ENCODE measurements around the gene ABLIM3.
A peak's percentile ranks its signal among the peaks of the same experiment; 100 is the strongest.

The ABLIM3 gene

GRCh38 chr5:149141224-149141956 lies at the start of gene ABLIM3:
Gene ABLIM3 (plus strand): TSS chr5:149141493. CDS start chr5:149142096, 603 bp downstream.
- DNase-seq (ENCODE audit: low read depth in 2 of 2): peak; percentile 9 to 46

- DNase-seq (ENCODE audit: low read depth in 2 of 2): no peak
Observed at GRCh38 chr5:149093625-149094024, 47.7 kb upstream of the ABLIM3 start.

GRCh38 chr5:149094996-149095395 lies 46.3 kb upstream of the ABLIM3 start:
- DNase-seq (ENCODE audit: low read depth in 2 of 2): no peak

GRCh38 chr5:149099920-149100319 lies 41.4 kb upstream of the ABLIM3 start:
- DNase-seq (ENCODE audit: low read depth in 2 of 2): no peak

- no peak for DNase-seq (ENCODE audit: low read depth in 2 of 2)
Observed at GRCh38 chr5:149100331-149100730, 41.0 kb upstream of the ABLIM3 start.

GRCh38 chr5:149108651-149109280 lies 32.5 kb upstream of the ABLIM3 start:
- no peak for DNase-seq (ENCODE audit: low read depth in 2 of 2)

GRCh38 chr5:149110406-149110805 lies 30.9 kb upstream of the ABLIM3 start:
- DNase-seq (ENCODE audit: low read depth in 2 of 2): no peak

- DNase-seq (ENCODE audit: low read depth in 2 of 2): no peak
Observed at GRCh38 chr5:149113669-149114068, 27.6 kb upstream of the ABLIM3 start.

- DNase-seq (ENCODE audit: low read depth in 2 of 2): peak in 1 of 2 donors; percentile 4
Observed at GRCh38 chr5:149114403-149115312, 26.6 kb upstream of the ABLIM3 start.

GRCh38 chr5:149117970-149118369 lies 23.3 kb upstream of the ABLIM3 start:
- no peak for DNase-seq (ENCODE audit: low read depth in 2 of 2)

GRCh38 chr5:149118463-149118862 lies 22.8 kb upstream of the ABLIM3 start:
- no peak for DNase-seq (ENCODE audit: low read depth in 2 of 2)

- no peak for DNase-seq (ENCODE audit: low read depth in 2 of 2)
Observed at GRCh38 chr5:149121145-149121544, 20.1 kb upstream of the ABLIM3 start.

GRCh38 chr5:149123211-149123610 lies 18.1 kb upstream of the ABLIM3 start:
- DNase-seq (ENCODE audit: low read depth in 2 of 2): no peak

GRCh38 chr5:149125386-149125891 lies 15.9 kb upstream of the ABLIM3 start:
- DNase-seq (ENCODE audit: low read depth in 2 of 2): no peak

- no peak for DNase-seq (ENCODE audit: low read depth in 2 of 2)
Observed at GRCh38 chr5:149126906-149127305, 14.4 kb upstream of the ABLIM3 start.

GRCh38 chr5:149127394-149127955 lies 13.8 kb upstream of the ABLIM3 start:
- DNase-seq (ENCODE audit: low read depth in 2 of 2): no peak

GRCh38 chr5:149128023-149128875 lies 13.0 kb upstream of the ABLIM3 start:
- no peak for DNase-seq (ENCODE audit: low read depth in 2 of 2)

- DNase-seq (ENCODE audit: low read depth in 2 of 2): no peak
Observed at GRCh38 chr5:149129181-149129580, 12.1 kb upstream of the ABLIM3 start.

- DNase-seq (ENCODE audit: low read depth in 2 of 2): no peak
Observed at GRCh38 chr5:149130121-149130914, 11.0 kb upstream of the ABLIM3 start.

- no peak for DNase-seq (ENCODE audit: low read depth in 2 of 2)
Observed at GRCh38 chr5:149132474-149132873, 8.8 kb upstream of the ABLIM3 start.

All from stimulated activated CD8-positive, alpha-beta memory T cell treated with anti-CD3 and anti-CD28 coated beads, Interleukin-7, amount 100 ng/mL, for 4 hours (primary cell).